ENCODE results near the gene SLC35F3. TPM values are rescaled to one million over a fixed set of nuclear protein-coding genes. Genes with fewer than 3 reads are reported as not detected.

The SLC35F3 gene
- total and polyA plus RNA-seq, 9 donors: 0.21 to 0.64 (median 0.31) TPM

GRCh38 chr1:234313171-234313570 lies 408.7 kb downstream of the SLC35F3 start:
- DNase-seq: no peak
- no peaks in the 10 kb centered on the region for H3K36me3 ChIP-seq (ENCODE audit: control insufficient read depth, insufficient read depth, low read length)
- H3K4me1 ChIP-seq (ENCODE audit: control insufficient read depth, insufficient read depth, low read length): peaks cover 2% of the 10 kb centered on the region
- H3K27ac ChIP-seq (ENCODE audit: low read length): no peak overlapping the region
- no peak overlapping the region for H3K4me3 ChIP-seq (ENCODE audit: low read length)
- H3K27me3 ChIP-seq (ENCODE audit: control insufficient read depth, insufficient read depth, low read length): peaks cover 3% of the 10 kb centered on the region
- whole genome bisulfite sequencing (ENCODE audit: insufficient coverage): 71% methylated on average over 2 of the region's 4 CpGs
- no peaks in the 10 kb centered on the region for H3K9me3 ChIP-seq (replicated peaks; ENCODE audit: control insufficient read depth, low read depth, low read length)

GRCh38 chr1:234315091-234315541 lies 410.6 kb downstream of the SLC35F3 start:
- Histone ChIP-seq H3K27ac (ENCODE audit: low read length) (no peak overlapping the region), H3K27me3 (ENCODE audit: control insufficient read depth, insufficient read depth, low read length) (peaks cover 3% of the 10 kb centered on the region), H3K9me3 (replicated peaks; ENCODE audit: control insufficient read depth, low read depth, low read length) (no peaks in the 10 kb centered on the region), H3K4me1 (ENCODE audit: control insufficient read depth, insufficient read depth, low read length) (peaks cover under 1% of the 10 kb centered on the region), H3K36me3 (ENCODE audit: control insufficient read depth, insufficient read depth, low read length) (no peaks in the 10 kb centered on the region), H3K4me3 (ENCODE audit: low read length) (no peak overlapping the region)
- no CpG with 5 or more reads among the region's 6 CpGs for WGBS (ENCODE audit: insufficient coverage)
- no peak for DNase-seq

- DNase-seq: no peak
- Histone ChIP-seq H3K4me3 (ENCODE audit: low read length) (no peak overlapping the region), H3K4me1 (ENCODE audit: control insufficient read depth, insufficient read depth, low read length) (no peaks in the 10 kb centered on the region), H3K27ac (ENCODE audit: low read length) (no peak overlapping the region), H3K36me3 (ENCODE audit: control insufficient read depth, insufficient read depth, low read length) (no peaks in the 10 kb centered on the region), H3K27me3 (ENCODE audit: control insufficient read depth, insufficient read depth, low read length) (peaks cover 3% of the 10 kb centered on the region), H3K9me3 (replicated peaks; ENCODE audit: control insufficient read depth, low read depth, low read length) (no peaks in the 10 kb centered on the region)
- 100% methylated on average over 1 of the region's 3 CpGs for WGBS (ENCODE audit: insufficient coverage)
Measured at GRCh38 chr1:234315588-234315987, 411.1 kb downstream of the SLC35F3 start.

GRCh38 chr1:234316486-234316885 lies 412.0 kb downstream of the SLC35F3 start:
- H3K27me3 ChIP-seq (ENCODE audit: control insufficient read depth, insufficient read depth, low read length): peaks cover 6% of the 10 kb centered on the region
- H3K4me1 ChIP-seq (ENCODE audit: control insufficient read depth, insufficient read depth, low read length): no peaks in the 10 kb centered on the region
- H3K27ac ChIP-seq (ENCODE audit: low read length): no peak overlapping the region
- WGBS (ENCODE audit: insufficient coverage): 92% methylated on average over 18 of the region's 18 CpGs
- H3K4me3 ChIP-seq (ENCODE audit: low read length): no peak overlapping the region
- no peaks in the 10 kb centered on the region for H3K9me3 ChIP-seq (replicated peaks; ENCODE audit: control insufficient read depth, low read depth, low read length)
- no peaks in the 10 kb centered on the region for H3K36me3 ChIP-seq (ENCODE audit: control insufficient read depth, insufficient read depth, low read length)
- DNase-seq: no peak

GRCh38 chr1:234316937-234317336 lies 412.5 kb downstream of the SLC35F3 start:
- H3K36me3 ChIP-seq (ENCODE audit: control insufficient read depth, insufficient read depth, low read length): no peaks in the 10 kb centered on the region
- no peak overlapping the region for H3K4me3 ChIP-seq (ENCODE audit: low read length)
- no peak overlapping the region for H3K27ac ChIP-seq (ENCODE audit: low read length)
- no peak for DNase-seq
- 78% methylated on average over 3 of the region's 6 CpGs for WGBS (ENCODE audit: insufficient coverage)
- H3K4me1 ChIP-seq (ENCODE audit: control insufficient read depth, insufficient read depth, low read length): no peaks in the 10 kb centered on the region
- H3K27me3 ChIP-seq (ENCODE audit: control insufficient read depth, insufficient read depth, low read length): peaks cover 7% of the 10 kb centered on the region
- no peaks in the 10 kb centered on the region for H3K9me3 ChIP-seq (replicated peaks; ENCODE audit: control insufficient read depth, low read depth, low read length)

GRCh38 chr1:234320069-234320468 lies 415.6 kb downstream of the SLC35F3 start:
- WGBS (ENCODE audit: insufficient coverage): 81% methylated on average over 3 of the region's 5 CpGs
- H3K4me1 ChIP-seq (ENCODE audit: control insufficient read depth, insufficient read depth, low read length): peaks cover 4% of the 10 kb centered on the region
- no peak for DNase-seq
- H3K27ac ChIP-seq (ENCODE audit: low read length): no peak overlapping the region
- no peak overlapping the region for H3K4me3 ChIP-seq (ENCODE audit: low read length)
- no peaks in the 10 kb centered on the region for H3K9me3 ChIP-seq (replicated peaks; ENCODE audit: control insufficient read depth, low read depth, low read length)
- no peaks in the 10 kb centered on the region for H3K36me3 ChIP-seq (ENCODE audit: control insufficient read depth, insufficient read depth, low read length)
- peaks cover 16% of the 10 kb centered on the region for H3K27me3 ChIP-seq (ENCODE audit: control insufficient read depth, insufficient read depth, low read length)

- no peak for DNase-seq
- no peak overlapping the region for H3K27ac ChIP-seq (ENCODE audit: low read length)
- no peak overlapping the region for H3K4me3 ChIP-seq (ENCODE audit: low read length)
- H3K27me3 ChIP-seq (ENCODE audit: control insufficient read depth, insufficient read depth, low read length): peaks cover 21% of the 10 kb centered on the region
- no peaks in the 10 kb centered on the region for H3K9me3 ChIP-seq (replicated peaks; ENCODE audit: control insufficient read depth, low read depth, low read length)
- 64% methylated on average over 8 of the region's 8 CpGs for WGBS (ENCODE audit: insufficient coverage)
- no peaks in the 10 kb centered on the region for H3K36me3 ChIP-seq (ENCODE audit: control insufficient read depth, insufficient read depth, low read length)
- peaks cover 5% of the 10 kb centered on the region for H3K4me1 ChIP-seq (ENCODE audit: control insufficient read depth, insufficient read depth, low read length)
Measured at GRCh38 chr1:234320549-234320948, 416.1 kb downstream of the SLC35F3 start.

GRCh38 chr1:234321231-234321630 lies 416.8 kb downstream of the SLC35F3 start:
- 53% methylated on average over 2 of the region's 6 CpGs for whole genome bisulfite sequencing (ENCODE audit: insufficient coverage)

GRCh38 chr1:234322097-234322496 lies 417.6 kb downstream of the SLC35F3 start:
- Histone ChIP-seq H3K27me3 (ENCODE audit: control insufficient read depth, insufficient read depth, low read length) (peaks cover 25% of the 10 kb centered on the region), H3K9me3 (replicated peaks; ENCODE audit: control insufficient read depth, low read depth, low read length) (no peaks in the 10 kb centered on the region), H3K4me1 (ENCODE audit: control insufficient read depth, insufficient read depth, low read length) (peaks cover 8% of the 10 kb centered on the region), H3K27ac (ENCODE audit: low read length) (no peak overlapping the region), H3K4me3 (ENCODE audit: low read length) (no peak overlapping the region), H3K36me3 (ENCODE audit: control insufficient read depth, insufficient read depth, low read length) (no peaks in the 10 kb centered on the region)
- DNase-seq: no peak
- no CpG with 5 or more reads among the region's 3 CpGs for WGBS (ENCODE audit: insufficient coverage)

More at GRCh38 chr1:234321231-234321630, 416.8 kb downstream of the SLC35F3 start:
- Histone ChIP-seq H3K4me3 (ENCODE audit: low read length) (no peak overlapping the region), H3K9me3 (replicated peaks; ENCODE audit: control insufficient read depth, low read depth, low read length) (no peaks in the 10 kb centered on the region), H3K27me3 (ENCODE audit: control insufficient read depth, insufficient read depth, low read length) (peaks cover 25% of the 10 kb centered on the region), H3K4me1 (ENCODE audit: control insufficient read depth, insufficient read depth, low read length) (peaks cover 5% of the 10 kb centered on the region), H3K27ac (ENCODE audit: low read length) (no peak overlapping the region), H3K36me3 (ENCODE audit: control insufficient read depth, insufficient read depth, low read length) (no peaks in the 10 kb centered on the region)
- no peak for DNase-seq

GRCh38 chr1:234322979-234323378 lies 418.5 kb downstream of the SLC35F3 start:
- Histone ChIP-seq H3K9me3 (replicated peaks; ENCODE audit: control insufficient read depth, low read depth, low read length) (no peaks in the 10 kb centered on the region), H3K4me1 (ENCODE audit: control insufficient read depth, insufficient read depth, low read length) (peaks cover 8% of the 10 kb centered on the region), H3K4me3 (ENCODE audit: low read length) (no peak overlapping the region), H3K36me3 (ENCODE audit: control insufficient read depth, insufficient read depth, low read length) (no peaks in the 10 kb centered on the region), H3K27me3 (ENCODE audit: control insufficient read depth, insufficient read depth, low read length) (peaks cover 25% of the 10 kb centered on the region), H3K27ac (ENCODE audit: low read length) (no peak overlapping the region)
- no peak for DNase-seq
- no CpG with 5 or more reads among the region's 13 CpGs for WGBS (ENCODE audit: insufficient coverage)

- Histone ChIP-seq H3K27ac (ENCODE audit: low read length) (no peak overlapping the region), H3K36me3 (ENCODE audit: control insufficient read depth, insufficient read depth, low read length) (no peaks in the 10 kb centered on the region), H3K4me1 (ENCODE audit: control insufficient read depth, insufficient read depth, low read length) (peaks cover 8% of the 10 kb centered on the region), H3K27me3 (ENCODE audit: control insufficient read depth, insufficient read depth, low read length) (peaks cover 25% of the 10 kb centered on the region), H3K4me3 (ENCODE audit: low read length) (no peak overlapping the region), H3K9me3 (replicated peaks; ENCODE audit: control insufficient read depth, low read depth, low read length) (no peaks in the 10 kb centered on the region)
- WGBS (ENCODE audit: insufficient coverage): 47% methylated on average over 4 of the region's 6 CpGs
- DNase-seq: peak; percentile 41
Measured at GRCh38 chr1:234324821-234325220, 420.3 kb downstream of the SLC35F3 start.

Measured in muscle of leg (tissue), 11 donors.